Epithelial cell of proximal tubule (primary cell): ENCODE measurements around the gene PRKCI. TPM values are rescaled to one million over a fixed set of nuclear protein-coding genes. Genes with fewer than 3 reads are reported as not detected.

Experiments used
- DNase-seq: peaks from one replicate; pipeline ENCODE4 v3.0.0-alpha.2; 2011; ENCODE audit warnings: low read depth
- H3K4me3 ChIP-seq: 2 replicates; pipeline ENCODE4 v1.5.1; 2011; ENCODE audit warnings: low read depth, mild to moderate bottlenecking, low read length
- total RNA-seq: library from RNA; depleted of rRNA; stranded (reverse); fragments of >200 nt; gene quantifications from 2 replicates; pipeline ENCODE4 v1.2.3, GENCODE V29; 2015
- TF ChIP-seq, protein P1 (sequence below): conservative IDR thresholded peaks from 2 replicates; pipeline ENCODE4 v1.5.1; 2012; ENCODE audit warnings: low read depth, mild to moderate bottlenecking, low read length

PRKCI gene
- total RNA-seq, 1 donor from 2014 or later, result 48.6 TPM

DNA sequence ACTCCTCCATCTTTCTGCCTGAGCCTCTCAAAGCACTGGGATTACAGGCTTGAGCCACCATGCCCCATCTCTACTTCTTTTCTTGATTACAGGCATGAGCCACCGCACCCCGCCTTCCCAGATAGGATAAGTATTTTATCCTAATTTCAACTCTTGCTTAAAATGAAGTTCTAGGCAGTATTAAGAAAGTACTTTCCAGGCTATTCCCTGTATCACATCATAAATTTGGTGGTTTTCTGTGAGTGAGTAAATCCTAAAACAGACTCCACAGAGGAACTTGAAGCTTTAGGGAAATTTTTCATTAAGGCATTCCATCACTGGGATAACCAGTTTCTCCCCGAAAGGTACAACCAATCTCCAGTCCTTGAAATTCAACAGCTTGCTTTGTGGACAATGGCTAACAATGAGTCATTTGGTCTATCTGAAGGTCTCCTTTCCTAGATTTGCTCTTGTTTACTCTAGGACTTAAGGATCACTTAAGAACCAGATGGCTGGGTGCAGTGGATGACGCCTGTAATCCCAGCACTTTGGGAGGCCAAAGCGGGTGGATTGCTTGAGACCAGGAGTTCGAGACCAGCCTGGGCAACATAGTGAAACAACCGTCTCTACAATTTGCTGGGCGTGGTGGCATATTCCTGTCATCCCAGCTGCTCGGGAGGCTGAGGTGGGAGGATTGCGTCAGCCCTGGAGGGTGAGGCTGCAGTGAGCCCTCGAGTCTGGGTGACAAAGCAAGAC is 85.6 kb downstream of the PRKCI start:
- DNase-seq, result no peak
- TF ChIP-seq, protein P1, sequence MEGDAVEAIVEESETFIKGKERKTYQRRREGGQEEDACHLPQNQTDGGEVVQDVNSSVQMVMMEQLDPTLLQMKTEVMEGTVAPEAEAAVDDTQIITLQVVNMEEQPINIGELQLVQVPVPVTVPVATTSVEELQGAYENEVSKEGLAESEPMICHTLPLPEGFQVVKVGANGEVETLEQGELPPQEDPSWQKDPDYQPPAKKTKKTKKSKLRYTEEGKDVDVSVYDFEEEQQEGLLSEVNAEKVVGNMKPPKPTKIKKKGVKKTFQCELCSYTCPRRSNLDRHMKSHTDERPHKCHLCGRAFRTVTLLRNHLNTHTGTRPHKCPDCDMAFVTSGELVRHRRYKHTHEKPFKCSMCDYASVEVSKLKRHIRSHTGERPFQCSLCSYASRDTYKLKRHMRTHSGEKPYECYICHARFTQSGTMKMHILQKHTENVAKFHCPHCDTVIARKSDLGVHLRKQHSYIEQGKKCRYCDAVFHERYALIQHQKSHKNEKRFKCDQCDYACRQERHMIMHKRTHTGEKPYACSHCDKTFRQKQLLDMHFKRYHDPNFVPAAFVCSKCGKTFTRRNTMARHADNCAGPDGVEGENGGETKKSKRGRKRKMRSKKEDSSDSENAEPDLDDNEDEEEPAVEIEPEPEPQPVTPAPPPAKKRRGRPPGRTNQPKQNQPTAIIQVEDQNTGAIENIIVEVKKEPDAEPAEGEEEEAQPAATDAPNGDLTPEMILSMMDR, result no peak
- no peak overlapping the region for H3K4me3 ChIP-seq

DNA sequence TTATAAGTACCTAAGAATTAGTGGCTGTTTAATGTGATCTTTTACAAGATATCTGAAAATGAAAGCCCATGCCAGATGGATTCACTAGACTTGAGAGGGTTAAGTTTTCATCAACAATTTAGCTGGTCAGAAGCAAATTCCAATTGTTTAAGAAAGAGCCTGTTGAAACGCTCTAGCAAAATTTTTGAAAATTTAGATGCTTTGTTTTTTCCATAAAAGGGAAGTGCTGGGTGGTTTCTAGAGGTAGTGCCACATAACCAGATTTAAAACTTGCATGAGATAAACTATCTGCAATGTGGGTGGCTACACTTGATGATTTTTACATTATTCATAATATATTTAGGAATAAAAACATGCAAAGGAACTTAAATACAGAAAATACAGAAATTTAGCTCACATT is 86.8 kb downstream of the PRKCI start:
- TF ChIP-seq, protein P1, result no peak
- DNase-seq, result no peak
- H3K4me3 ChIP-seq, result no peak overlapping the region

DNA sequence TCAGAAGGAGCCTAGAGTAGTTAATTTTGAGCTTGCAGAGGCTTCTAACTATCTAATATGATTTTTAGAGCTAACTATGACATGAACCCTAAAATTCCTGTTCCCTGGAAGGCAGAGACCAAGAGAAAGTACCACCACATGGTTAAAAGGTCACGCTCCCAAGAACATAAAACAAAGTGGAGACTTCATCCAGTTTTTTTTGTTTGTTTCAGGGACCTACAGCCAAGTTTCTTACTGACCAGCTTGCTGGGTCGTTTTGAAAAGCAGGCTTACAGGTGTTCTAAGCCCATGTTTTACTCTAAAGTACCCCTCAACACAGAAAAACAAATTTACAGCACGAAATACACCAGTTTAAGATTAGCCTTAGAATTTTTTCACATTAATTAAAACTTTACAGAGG is 95.7 kb downstream of the PRKCI start:
- H3K4me3 ChIP-seq, result no peak overlapping the region
- TF ChIP-seq, protein P1, result no peak
- no peak for DNase-seq

DNA sequence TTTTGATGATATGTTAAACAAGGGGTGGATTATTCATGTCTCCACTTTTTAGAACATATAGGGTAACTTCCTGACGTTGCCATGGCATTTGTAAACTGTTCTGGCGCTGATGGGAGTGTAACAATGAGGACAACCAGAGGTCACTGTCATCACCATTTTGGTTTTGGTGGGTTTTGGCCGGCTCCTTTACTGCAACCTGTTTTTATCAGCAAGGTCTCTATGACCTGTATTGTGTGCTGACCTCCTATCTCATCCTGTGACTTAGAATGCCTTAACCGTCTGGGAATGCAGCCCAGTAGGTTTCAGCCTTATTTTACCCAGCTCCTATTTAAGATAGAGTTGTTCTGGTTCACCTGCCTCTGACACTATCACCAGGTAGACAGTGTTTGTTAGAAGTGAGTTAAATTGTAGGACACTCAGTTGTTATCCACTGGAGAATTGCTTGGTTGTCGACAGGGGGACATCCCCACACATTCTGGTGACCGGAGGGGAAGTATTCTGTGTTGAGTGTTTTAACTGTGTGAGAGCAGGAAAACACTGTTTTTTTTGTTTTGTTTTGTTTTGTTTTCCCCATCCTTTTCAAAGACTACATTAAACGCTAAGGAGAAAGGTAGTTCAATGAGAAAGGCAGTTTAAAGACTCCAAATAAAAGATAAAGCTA is 98.4 kb downstream of the PRKCI start:
- no peak overlapping the region for H3K4me3 ChIP-seq
- DNase-seq, result no peak
- TF ChIP-seq, protein P1, result no peak

DNA sequence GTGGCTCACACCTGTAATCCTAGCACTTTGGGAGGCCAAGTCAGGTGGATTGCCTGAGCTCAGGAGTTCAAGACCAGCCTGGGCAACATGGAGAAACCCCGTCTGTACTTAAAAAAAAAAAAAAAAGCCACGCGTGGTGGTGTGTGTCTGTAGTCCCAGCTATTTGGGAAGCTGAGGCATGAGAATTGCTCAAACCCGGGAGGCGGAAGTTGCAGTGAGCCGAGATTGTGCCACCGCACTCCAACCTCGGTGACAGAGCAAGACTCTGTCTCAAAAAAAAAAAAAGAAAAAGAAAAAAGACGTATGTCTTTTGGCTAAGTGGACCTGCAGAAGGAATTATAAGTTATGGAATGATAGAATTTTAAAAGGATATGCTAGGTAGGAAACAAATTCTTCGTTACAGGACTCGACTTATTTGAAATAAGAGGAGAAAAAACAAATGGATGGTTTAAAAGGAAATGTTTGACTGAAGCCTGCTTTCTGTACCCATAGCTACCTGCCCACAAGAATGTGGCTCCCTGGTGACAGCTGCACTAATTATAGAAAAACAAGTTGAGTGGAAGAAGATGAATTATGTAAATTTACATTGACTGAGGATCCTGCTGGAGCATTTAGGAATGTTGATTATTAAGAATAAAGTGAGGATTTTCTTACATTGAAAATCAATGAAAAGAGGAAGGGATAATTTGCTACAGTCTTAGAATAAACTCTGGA is 99.3 kb downstream of the PRKCI start:
- TF ChIP-seq, protein P1, result no peak
- DNase-seq, result no peak
- no peak overlapping the region for H3K4me3 ChIP-seq

DNA sequence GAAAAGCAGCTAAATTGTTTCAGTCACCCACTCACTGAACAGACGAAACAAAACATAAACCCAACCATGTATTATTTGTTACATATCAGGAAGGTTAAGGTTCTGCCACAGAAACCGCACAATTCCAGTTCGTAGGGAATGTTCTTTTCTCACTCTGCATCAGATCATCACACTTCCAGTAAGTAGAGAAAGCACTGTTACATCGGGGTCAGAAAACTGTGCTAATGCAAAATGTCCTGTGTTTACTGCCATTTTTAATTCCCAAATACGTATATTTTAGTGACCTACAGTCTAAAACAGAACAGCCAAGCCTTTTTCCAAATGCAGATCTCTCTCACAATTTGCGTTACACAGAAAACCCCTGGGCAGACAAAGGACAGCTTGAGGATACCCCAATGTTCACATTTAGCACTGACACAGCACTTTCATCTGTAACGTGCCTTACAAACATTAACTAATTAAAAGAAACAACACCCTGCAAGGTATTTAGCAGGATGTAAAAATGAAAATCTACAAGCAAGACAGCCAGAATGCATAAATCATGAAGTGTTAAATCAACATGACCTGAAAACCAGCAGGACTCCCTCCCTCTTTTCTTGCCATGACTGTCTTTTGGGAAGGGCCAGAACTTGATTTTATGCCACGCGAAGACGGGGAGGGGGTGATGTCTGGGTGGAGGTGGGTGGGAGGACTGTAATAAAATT is 100.5 kb downstream of the PRKCI start:
- TF ChIP-seq, protein P1, result no peak
- H3K4me3 ChIP-seq, result no peak overlapping the region
- no peak for DNase-seq
